Measurements from ENCODE around the gene TMEM106C.

Gene TMEM106C

GRCh38 chr12:48016373-48017020 is 53.1 kb downstream of the TMEM106C start:
- no peak for DNase-seq (ENCODE audit: low spot score)

GRCh38 chr12:48017496-48017895 is 54.1 kb downstream of the TMEM106C start:
- DNase-seq (ENCODE audit: low spot score): no peak

- DNase-seq (ENCODE audit: low spot score): no peak
Measured at GRCh38 chr12:48017921-48018617, 54.7 kb downstream of the TMEM106C start.

Measured in SK-N-DZ (cell line).